DMS153 treated with DMSO at 0.1 percent for 48 hours (cell line): Measurements from ENCODE around the gene SYNGR4.
A peak's percentile ranks its signal among the peaks of the same experiment; 100 is the strongest.

Source experiments
- DNase-seq: peaks from one replicate; lab custom pipeline; 2025; ENCODE audit not compliant: unreplicated experiment; lab: John Stamatoyannopoulos, UW

Gene SYNGR4

GRCh38 chr19:48341515-48342413, 22.4 kb upstream of the SYNGR4 start:
- DNase-seq = no peak

DNA sequence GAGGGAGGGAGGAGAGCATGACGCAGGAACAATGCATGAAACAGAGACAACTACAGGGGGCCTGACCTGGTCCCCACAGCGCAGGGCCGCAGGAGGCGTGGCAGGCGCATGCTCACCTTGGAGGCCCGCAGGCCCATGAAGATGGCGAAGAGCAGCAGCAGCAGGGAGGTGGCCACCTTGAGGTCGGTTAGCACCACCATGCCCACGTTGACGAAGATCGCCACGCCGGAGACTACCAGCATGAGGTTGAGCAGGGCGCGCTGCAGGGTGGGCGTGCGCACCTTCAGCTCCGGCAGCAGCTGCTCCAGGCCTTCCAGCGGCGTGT, 21.8 kb upstream of the SYNGR4 start:
- DNase-seq = no peak

GRCh38 chr19:48342841-48343540, 21.2 kb upstream of the SYNGR4 start:
- no peak for DNase-seq

GRCh38 chr19:48344892-48345291, 19.3 kb upstream of the SYNGR4 start:
- DNase-seq = no peak

DNA sequence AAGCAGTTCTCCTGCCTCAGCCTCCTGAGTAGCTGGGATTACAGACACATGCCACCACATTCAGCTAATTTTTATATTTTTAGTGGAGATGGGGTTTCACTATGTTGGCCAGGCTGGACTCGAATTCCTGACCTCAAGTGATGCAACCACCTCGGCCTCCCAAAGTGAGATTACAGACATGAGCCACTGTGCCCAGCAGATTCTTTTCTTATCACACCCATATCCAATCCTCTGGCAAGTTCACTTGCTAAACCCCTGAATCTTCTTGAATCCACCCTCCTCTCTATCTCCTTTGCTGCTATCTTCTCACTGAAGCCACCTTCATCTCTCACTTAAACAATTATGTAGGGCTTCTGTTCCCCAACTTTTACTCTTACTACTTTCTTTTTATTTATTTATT, 18.0 kb upstream of the SYNGR4 start:
- no peak for DNase-seq

- DNase-seq = no peak
These were observed 16.1 kb upstream of the SYNGR4 start for GRCh38 chr19:48348045-48348444.

GRCh38 chr19:48348737-48349136, 15.4 kb upstream of the SYNGR4 start:
- DNase-seq = no peak

GRCh38 chr19:48350856-48351255, 13.3 kb upstream of the SYNGR4 start:
- no peak for DNase-seq

GRCh38 chr19:48351341-48351752, 12.8 kb upstream of the SYNGR4 start:
- DNase-seq = peak; percentile 53

DNA sequence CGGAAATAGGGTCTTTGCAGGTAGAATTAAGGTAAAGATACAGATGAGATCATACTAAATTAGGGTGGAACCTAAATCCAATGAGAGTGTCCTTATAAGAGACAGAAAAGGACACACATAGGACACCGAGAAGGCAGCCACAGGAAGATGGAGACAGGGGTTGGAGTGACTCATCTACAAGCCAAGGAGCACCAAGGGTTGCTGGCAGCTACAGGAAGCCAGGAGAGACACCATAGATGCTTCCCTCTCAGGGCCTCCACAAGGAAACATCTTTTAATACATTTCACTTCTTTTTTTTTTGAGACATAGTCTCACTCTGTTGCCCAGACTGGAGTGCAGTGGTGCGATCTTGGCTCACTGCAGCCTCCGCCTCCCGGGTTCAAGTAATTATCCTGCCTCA, 10.5 kb upstream of the SYNGR4 start:
- no peak for DNase-seq

- DNase-seq = no peak
These were observed 9.7 kb upstream of the SYNGR4 start for GRCh38 chr19:48354332-48354992.

GRCh38 chr19:48355365-48355954, 8.7 kb upstream of the SYNGR4 start:
- no peak for DNase-seq

- DNase-seq = no peak
These were observed 5.0 kb upstream of the SYNGR4 start for GRCh38 chr19:48359123-48359522.

DNA sequence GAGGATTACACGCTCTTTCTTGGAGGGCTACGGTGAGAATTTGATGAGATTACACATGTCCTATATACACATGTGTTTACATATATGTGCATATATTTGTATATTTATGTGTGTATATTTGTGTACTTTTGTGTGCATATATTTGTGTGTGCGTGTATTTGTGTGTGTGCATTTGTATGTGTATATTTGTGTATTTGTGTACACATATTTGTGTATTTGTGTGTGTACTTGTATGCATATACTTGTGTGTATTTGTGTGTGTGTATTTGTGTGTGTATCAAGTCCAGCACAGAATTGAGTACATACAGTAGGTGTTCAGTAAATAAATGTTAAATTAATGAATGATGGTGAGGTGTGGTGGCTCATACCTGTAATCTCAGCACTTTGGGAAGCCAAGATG, 2.3 kb upstream of the SYNGR4 start:
- no peak for DNase-seq

DNA sequence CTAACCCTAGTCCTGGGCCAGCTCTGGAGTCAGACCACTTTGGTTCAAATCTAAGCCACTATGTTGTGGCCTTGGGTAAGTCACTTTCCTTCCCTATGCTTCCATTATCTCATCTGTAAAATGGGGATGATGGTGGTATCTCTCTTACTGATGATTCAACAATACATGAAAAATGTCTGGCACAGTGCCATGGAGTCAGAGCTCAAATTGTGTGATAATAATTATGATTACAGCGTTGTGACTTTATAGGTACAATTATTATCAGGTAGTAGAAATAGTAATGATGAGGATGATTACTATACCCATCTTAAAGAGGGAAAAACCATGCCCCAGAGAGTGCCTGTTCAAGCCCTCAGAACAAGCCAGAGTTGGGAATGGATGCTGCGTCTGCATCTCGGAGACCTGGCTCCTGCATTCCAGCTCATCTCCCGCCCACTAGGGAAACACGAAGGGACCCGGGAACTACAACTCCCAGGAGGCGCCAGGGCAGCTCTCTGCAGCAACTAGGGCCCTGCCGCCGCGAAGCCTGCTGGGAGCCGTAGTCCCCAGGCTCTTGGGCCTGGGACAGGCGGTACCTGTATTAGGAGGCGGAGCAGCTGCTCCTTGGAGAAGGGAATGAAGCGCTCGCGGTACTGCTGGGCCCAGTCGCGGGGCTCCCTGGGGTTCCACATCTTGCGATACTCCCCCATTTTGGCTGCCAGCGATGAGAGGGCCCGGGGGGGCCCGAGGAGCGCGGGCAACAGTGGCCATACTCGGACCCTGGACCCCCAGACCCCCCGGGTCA, 1.3 kb upstream of the SYNGR4 start:
- DNase-seq = peak; percentile 92

- no peak for DNase-seq
These were observed 712 bp upstream of the SYNGR4 start for GRCh38 chr19:48363500-48363809.

- no peak for DNase-seq
These were observed 606 bp downstream of the SYNGR4 start for GRCh38 chr19:48364598-48365348.

GRCh38 chr19:48365602-48366001, 1.4 kb downstream of the SYNGR4 start:
- DNase-seq = no peak

GRCh38 chr19:48367855-48368254, 3.7 kb downstream of the SYNGR4 start:
- no peak for DNase-seq

- no peak for DNase-seq
These were observed 4.8 kb downstream of the SYNGR4 start for GRCh38 chr19:48368936-48369335.
